ENCODE measurements around the gene PRRG3.
A peak's percentile ranks its signal among the peaks of the same experiment; 100 is the strongest.
"Not testable (repeated sequence)": the region's sequence is repeated elsewhere in the genome, so short reads cannot be mapped to it uniquely, and the experiment has no call there.

Gene PRRG3

DNA sequence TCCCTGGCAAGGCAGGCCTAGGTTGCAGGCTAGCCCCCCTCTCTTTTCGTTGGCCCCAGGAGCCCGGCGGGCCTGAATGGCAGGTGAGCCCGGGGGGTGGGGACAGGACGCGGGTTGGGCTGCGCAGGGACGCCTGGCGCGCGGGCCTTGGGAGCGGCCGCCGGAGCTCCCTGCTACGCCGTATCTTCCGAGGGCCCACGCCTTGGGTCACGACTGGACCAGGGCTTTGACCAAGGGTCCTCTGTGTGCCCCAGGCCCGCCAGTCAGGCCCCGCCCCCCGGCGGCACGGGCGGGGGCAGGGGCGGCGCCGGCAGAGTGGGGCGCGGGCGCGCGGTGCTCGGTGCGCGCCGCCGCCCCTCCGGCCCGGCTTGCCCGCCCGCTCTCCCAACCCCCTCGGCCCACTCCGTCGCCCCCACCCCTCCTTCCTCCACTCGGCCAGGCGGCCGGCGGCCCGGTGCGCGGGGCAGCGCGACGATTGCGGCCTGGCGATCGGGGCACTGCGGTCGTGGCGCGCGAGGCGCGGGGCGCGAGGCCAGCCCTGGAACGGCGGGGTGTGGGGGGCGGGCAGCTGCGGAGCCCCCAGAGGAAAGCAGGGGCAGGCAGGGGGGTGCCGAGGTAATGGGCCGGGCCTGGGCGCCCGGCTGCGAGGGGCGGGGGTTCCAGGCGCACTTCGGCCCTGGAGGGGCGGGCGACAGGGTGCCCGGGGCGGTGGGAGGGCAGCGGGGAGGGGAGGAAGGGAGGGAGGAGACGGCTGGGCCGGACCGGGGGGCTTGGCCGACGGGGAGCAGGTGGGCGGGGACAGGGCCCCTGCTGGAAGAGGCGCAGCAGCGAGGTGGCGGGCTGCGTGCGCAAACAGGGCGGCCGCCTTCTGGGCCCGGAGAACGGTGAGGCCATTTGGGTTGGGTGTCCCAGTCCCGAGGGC is at the start of gene PRRG3:
TSS of gene PRRG3 (plus strand) at position 798 of the 922 bp plus-strand sequence. CDS start 3,357 bp downstream, outside the sequence.
- DNase-seq, result no peak

DNA sequence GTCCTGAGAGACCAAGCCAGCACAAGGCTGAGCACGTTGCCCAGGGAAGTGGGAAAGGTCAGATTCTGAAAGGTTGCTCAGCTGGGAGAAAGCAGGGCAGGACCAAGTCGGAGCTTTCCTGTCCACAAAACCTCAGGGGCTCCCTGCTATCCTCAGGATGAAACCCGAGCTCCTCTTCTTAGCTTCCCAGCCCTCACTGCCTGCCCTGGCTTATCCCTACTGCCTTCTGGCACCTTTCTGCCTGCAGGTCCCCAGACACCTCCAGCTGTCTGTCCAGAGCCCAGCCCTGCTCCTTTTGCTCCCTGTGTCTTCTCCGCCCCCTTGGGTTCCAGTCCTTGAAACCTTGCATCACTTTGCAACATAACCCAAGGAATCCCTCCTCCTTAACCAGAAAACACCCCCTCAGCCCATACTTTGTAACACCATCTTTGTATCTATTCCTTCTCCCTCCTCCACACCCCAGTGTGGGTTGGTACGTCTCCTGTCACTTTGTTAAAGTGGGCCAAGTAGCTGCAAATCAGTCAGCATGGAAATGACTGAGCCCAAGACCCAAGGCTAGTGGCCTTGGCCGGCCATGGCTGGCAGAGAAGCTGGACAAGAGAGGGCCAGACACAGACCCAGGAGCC is 20.0 kb upstream of the PRRG3 start:
- no peak for DNase-seq

GRCh38 chrX:151676196-151676595 is 19.1 kb upstream of the PRRG3 start:
- DNase-seq, result no peak

GRCh38 chrX:151679798-151680402 is 15.4 kb upstream of the PRRG3 start:
- no peak for DNase-seq

- DNase-seq, result peak; percentile 26
These were observed 14.5 kb upstream of the PRRG3 start for GRCh38 chrX:151680805-151681204.

DNA sequence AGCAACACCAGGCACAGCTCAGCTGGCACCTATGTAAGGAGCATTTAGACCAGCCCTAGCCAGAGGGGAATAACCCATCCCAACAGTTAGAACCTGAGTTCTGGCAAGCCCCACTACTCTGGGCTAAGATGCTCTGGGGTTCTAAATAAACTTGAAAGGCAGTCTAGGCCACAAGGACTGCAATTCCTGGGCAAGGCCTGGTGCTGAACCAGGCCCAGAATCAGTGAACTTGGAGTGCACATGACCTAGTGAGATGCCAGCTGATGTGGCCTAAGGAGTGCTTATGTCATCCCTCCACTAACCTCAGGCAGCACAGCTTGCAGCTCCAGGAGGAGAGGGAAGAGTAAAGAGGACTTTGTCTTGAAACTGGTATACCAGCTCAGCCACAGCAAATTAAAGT is 7.6 kb upstream of the PRRG3 start:
- no peak for DNase-seq

DNA sequence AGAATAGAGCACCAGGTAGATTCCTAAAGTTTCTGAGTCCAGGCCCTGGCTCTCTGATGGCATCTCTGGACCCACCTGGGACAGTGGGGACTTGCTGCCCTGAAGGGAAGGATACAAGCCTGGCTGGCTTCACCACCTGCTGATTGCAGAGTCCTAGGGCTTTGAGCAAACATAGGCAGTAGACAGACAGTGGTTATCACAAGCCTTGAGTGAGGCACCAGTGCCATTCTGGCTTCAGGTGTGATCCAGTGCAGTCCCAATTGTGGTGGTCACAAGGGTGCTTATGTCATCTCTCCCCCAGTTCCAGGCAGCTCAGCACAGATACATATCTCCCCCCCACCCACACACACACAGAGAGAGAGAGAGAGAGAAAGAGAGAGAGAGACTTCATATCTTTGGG is 6.6 kb upstream of the PRRG3 start:
- no peak for DNase-seq

GRCh38 chrX:151692825-151693224 is 2.4 kb upstream of the PRRG3 start:
- no peak for DNase-seq

DNA sequence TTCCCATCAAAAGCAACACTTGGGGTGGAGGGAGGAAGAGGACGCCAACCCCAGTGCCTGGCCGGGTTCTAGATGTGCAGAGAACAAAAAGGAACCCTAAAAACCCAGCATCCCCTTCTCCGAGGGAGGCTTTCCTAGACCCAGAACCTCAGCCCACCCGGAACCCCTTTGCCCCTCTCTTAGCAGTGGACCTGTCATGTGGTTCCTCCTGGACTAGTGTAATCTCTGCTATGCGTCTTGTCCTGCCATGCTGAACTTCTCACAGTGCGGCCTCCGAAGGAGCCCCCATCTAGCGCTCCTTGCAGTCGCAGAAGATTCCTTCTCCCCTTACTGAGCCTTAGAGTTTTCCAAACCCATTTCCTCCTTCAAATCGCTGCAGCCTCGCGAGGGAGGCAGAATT is 1.1 kb upstream of the PRRG3 start:
- DNase-seq, result no peak

GRCh38 chrX:151695583-151696340 is 504 bp downstream of the PRRG3 start:
- no peak for DNase-seq

GRCh38 chrX:151697082-151697481 is 1.8 kb downstream of the PRRG3 start:
- not testable (repeated sequence) for DNase-seq

- DNase-seq, result no peak
These were observed 2.3 kb downstream of the PRRG3 start for GRCh38 chrX:151697522-151697921.

DNA sequence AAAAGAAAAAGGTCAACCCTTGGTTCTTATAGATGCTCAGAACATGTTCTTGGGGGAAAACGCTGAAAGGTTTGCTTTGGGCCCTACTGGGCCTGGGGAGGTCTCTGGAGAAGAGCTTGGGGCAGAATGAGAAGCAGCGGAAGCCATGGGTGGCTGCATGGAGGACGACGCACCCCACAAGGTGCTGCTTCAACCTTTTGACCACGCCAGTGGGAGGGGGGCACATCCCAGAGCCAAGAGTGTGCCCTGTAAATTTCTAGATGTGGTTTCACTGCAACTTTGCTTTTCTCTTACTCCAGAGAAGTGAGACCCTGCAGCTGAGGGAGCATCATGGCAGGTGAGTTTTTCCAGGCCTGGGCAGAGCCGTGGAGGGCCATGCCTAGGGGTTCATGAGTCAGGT is 3.2 kb downstream of the PRRG3 start:
- no peak for DNase-seq

GRCh38 chrX:151699746-151700145 is 4.5 kb downstream of the PRRG3 start:
- no peak for DNase-seq

DNA sequence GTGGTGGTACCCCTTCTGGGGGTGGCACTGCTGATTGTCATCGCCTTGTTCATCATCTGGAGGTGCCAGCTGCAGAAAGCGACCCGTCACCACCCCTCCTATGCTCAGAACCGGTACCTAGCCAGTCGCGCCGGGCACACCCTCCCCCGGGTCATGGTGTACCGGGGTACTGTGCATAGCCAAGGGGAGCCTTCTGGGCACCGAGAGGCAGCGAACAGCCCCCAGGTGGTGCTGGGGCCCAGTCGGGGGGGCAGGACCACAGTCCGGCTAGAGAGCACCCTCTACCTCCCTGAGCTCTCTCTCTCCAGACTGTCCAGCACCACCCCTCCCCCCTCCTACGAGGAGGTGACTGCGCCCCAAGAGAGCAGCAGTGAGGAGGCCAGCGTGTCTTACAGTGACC is 5.3 kb downstream of the PRRG3 start:
- no peak for DNase-seq

DNA sequence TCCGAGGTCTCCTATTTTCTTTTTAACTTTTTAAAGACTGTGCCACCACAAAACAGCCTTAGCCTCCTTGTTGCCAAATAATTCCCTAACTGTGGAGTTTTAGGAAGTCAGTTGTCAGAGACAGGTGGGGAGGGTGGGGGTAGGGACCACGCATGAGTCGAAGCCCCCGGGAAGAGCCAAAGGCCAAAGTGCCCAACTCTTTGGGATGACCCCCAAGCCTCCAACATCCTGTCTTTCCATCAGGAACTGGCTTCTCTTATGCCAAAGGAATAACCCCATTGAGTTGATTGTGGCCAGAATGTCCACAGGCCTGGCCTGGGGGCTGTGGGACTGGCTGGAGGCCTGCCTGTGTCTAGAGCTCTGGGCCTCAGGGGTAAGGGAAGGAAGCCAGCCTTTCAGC is 5.8 kb downstream of the PRRG3 start:
- no peak for DNase-seq

DNA sequence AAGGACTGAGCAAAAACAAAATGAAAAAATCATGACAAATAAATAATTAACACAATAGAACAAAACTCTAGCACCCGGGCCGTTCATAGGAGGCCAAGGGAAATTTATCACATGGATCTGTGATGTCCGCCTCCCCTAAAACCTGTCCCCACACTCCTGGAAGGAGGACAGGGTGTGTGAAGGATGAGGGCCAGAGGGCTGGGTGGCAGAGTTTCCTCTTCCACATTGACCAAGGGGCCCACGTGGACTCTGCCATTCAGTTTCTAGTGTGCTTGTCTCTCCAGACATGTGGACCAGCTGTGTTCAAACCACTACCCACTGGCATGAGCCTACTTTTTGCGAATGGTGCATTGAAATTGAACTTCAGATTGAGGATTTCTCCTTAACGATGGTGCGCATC is 6.3 kb downstream of the PRRG3 start:
- DNase-seq, result no peak

- DNase-seq, result no peak
These were observed 6.9 kb downstream of the PRRG3 start for GRCh38 chrX:151702026-151702714.

DNA sequence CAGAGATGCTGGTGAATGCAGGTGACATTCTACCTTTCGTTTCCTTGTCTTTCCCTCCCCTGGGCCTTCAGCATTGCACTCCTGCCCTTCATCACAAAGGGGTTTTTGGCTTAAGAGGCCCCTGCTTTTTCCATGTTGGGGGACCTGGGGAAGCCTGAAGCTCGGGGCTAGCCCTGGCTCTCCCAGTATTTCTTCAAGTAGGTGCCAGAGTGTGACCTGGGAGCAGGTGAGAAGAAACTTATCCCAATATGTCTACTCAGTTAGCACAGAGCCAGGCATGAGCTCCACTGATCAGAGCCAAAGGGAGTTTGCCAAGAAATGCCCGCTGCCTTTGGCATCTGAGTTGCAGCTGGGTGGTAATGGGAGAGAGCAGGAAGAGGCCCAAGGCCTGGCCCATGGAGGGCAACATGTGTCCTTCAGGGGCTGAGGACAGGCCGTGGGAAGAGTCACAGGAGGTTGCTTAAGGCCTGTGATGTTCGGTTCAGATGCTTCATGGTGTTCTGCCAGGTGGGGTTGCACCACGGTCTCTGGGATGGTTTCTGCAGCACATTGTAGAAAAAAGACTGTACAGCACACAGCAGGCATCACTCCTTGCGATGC is 7.6 kb downstream of the PRRG3 start:
- DNase-seq, result no peak

- no peak for DNase-seq
These were observed 8.2 kb downstream of the PRRG3 start for GRCh38 chrX:151703487-151703886.

DNA sequence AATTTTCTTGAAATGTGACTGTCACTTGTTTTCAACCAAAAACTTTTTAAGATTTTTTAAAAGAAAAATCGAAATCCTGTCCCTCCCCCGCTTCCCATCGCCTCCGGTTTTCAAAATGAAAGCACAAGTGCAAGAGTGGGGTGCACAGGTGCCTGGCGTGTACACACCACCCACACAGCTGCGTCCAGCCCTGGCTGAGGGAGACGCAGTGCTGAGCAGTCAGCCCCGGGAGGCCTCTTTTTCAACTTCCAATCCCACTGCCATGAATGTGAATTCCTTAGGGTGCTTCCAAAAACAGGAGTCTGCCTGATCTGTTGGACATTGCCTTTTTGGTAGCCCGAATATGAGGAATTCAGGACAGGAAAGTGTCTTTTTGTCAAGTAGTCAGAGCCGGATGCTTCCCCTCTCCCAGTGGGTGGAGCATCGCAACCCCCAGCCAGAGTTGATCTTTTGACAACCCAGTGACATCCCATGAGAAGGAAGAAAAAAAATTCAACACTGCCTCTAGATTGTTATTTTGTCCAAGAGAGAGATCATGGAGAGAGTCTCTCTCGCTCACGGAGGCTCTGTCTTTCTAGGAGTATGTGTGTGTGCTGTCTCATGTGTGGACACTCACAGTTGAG is 8.9 kb downstream of the PRRG3 start:
- DNase-seq, result no peak

DNA sequence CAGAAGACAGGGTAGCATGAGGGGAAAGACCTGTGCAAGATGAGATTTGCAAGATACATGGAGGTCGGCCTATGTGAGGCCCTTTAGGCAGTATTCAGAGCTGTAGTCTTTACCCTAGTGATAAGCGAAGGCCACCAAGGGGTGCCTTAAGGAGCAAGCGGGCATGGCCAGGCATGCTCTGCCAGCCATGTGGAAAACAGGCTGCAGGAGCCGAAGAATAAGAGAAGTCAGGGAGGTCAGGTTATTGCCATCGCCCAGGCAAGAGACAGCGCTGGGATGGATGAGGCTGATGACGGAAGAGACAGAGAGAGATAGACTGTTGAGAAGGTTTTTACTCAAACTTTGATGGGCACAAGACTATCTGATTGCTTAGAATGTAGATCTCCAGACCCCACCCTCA is 13.6 kb downstream of the PRRG3 start:
- no peak for DNase-seq
